Heart right ventricle (tissue), 16 donors: Measurements from ENCODE around the gene LCAT. TPM values are rescaled to one million over a fixed set of nuclear protein-coding genes. Genes with fewer than 3 reads are reported as not detected.

Source experiments
- ATAC-seq, 8 donors: fragments of 200-7000 bp; cut with Tn5 transposase; one replicate each; pipeline ENCODE4 v1.9.1; 2020; ENCODE audit warnings: mild to moderate bottlenecking in 8 of 8, moderate library complexity in 8 of 8, moderate number of reproducible peaks in 1 of 8
- DNase-seq, 2 donors: peaks; one replicate each; pipeline ENCODE4 v3.0.0-alpha.2; 2020
- H3K27ac ChIP-seq, 10 donors: fragments of 200-600 bp; sonication (generic) in 2 of 10; one replicate each; pipeline versions ENCODE4 v1.5.0 to v1.8.0; 2020 to 2022; ENCODE audit warnings: mild to moderate bottlenecking in 3 of 10
- H3K27me3 ChIP-seq, 7 donors: fragments of 200-600 bp; one replicate each; pipeline ENCODE4 v1.8.0; 2021 to 2022; ENCODE audit warnings: mild to moderate bottlenecking in 2 of 7
- H3K36me3 ChIP-seq, 9 donors: fragments of 200-600 bp; sonication (generic) in 1 of 9; one replicate each; pipeline versions ENCODE4 v1.5.0 to v1.8.0; 2020 to 2022; ENCODE audit warnings: mild to moderate bottlenecking in 2 of 9
- H3K4me1 ChIP-seq, 9 donors: fragments of 200-600 bp; sonication (generic) in 1 of 9; one replicate each; pipeline versions ENCODE4 v1.5.0 to v1.8.0; 2020 to 2022; ENCODE audit warnings: mild to moderate bottlenecking in 4 of 9
- H3K4me3 ChIP-seq, 10 donors: fragments of 200-600 bp; sonication (generic) in 2 of 10; one replicate each; pipeline versions ENCODE4 v1.5.0 to v1.8.0; 2020 to 2022; ENCODE audit warnings: mild to moderate bottlenecking in 7 of 10, moderate library complexity in 2 of 10
- H3K9me3 ChIP-seq, 11 donors: fragments of 200-600 bp in 10 of 11; sonication (generic) in 2 of 11; one replicate each; pipeline versions ENCODE4 v1.5.0 to v1.8.0; 2013 to 2022; ENCODE audit warnings: mild to moderate bottlenecking in 2 of 11, control low read depth in 1 of 11, moderate library complexity in 1 of 11
- WGBS, 2 donors: extraction: QIAGEN DNeasy Blood & Tissue Kit; methylation state at CpG; one replicate each; pipeline ENCODE4 v1.1.7; 2013; ENCODE audit warnings: inconsistent platforms in 1 of 2; 5-methylcytosine and 5-hydroxymethylcytosine counted together
- intact Hi-C, 10 donors: fragments of 100-400 bp; cut with DNase I; formaldehyde crosslinking; loops; one replicate each; pipeline versions ENCODE4 v1.11.1 to v1.14.2; 2022
- polyA plus RNA-seq, 2 donors: library from polyadenylated mRNA; stranded (reverse); fragments of 200-250 nt; gene quantifications; one replicate each; pipeline ENCODE4 v1.2.3, GENCODE V29; 2013
- total RNA-seq, 10 donors: library from RNA; stranded (reverse); fragmentation: NEBNext Ultra II Directional in 3 of 10; extraction: Animal tissue kit (Norgen Biotek cat#: 25700) in 3 of 10; gene quantifications; one replicate each; pipeline versions ENCODE4 v1.2.1 to v1.2.4, GENCODE V29; 2021 to 2023
- TF ChIP-seq, protein P1 (sequence below), 9 donors: fragments of 200-600 bp; sonication (generic) in 2 of 9; IDR thresholded peaks; one replicate each; pipeline versions ENCODE4 v1.5.0 to v1.8.0; 2021 to 2022; ENCODE audit warnings: antibody characterized with exemption in 9 of 9, mild to moderate bottlenecking in 5 of 9, moderate library complexity in 1 of 9
- donor health status: Arrhythmogenic right ventricular cardiomyopathy.
- donor health status: ischemic (EF 13 %, LVEDD 7.1; RV severe dilation, severe dysfunction).
- donor health status: healthy with polysubstance abuse.
- donor health status: DM: no; HTN: yes; CAD: no.
- donor health status: DM: no; HTN: no; CAD: no.
- donor health status: ischemic (EF 25% LVEDD 6.9; RV normal size, moderate dysfunction).
- donor health status: ischemic (EF 25% LVEDD 5.7; RV mildly dilated, moderate dysfunction).
- donor health status: healthy.
- donor health status: DM: yes; HTN: yes; CAD: no.
- donor health status: Ischemic cardiomyopathy.
- donor health status: ischemic (EF 35%, LVEDD 5.7; RV mildly dilated, moderate dysfunction).
- donor health status: nonischemic (EF 11% LVEDD 7.7; RV severe dilation, severe dysfunction).
- donor health status: DM: yes; HTN: yes; CAD: no.
- donor health status: PGD.
- donor health status: ischemic (EF 29% LVEDD 5.4; RV normal size, mild dysfunction).
- donor health status: nonischemic (EF 23%, LVEDD 6.1; RV moderate dilation, normal function).

The LCAT gene
- total and polyA plus RNA-seq, 12 donors, result 14.4 to 96.5 (median 20.6) TPM

DNA sequence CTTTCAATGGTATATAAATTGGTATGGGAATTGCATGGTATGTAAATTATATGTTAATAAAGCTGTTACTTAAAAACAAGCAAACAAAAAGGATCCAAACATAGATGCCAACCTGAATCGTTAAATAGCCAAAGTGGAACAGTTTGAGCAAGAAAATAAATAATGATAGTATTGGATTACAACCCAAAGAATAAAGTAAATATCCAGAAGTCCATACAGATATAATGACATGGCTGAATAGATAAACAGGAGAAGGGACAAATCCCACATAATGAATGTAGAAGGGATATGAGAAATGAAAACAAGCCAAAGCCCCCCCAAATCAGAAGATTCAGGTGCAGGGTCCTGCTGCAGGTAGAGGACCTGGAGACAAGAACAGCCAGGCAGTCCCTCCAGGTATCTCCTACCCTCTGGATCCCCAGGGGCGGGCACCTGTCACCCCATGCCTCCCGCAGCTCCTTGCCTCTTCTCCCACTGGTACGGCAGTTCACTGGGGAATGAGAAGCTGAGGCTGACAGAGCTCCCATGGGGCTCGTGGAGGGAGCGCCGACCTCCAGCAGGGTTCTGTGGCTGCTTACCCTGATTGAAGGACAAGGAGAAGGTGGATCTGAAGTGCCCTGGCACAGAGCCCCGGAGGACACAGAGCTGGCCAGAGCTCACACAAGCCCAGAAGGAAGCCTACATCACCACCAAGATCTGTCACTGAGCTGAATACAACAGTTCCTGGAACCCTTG, 9.9 kb upstream of the LCAT start:
- Histone ChIP-seq H3K36me3 (peaks cover 5 to 100% (median 95%) of the 10 kb centered on the region in 9 donors), H3K27ac (peak overlapping the region in 2 of 10 donors; percentile 48 to 53), H3K4me1 (peaks cover 12 to 42% (median 22%) of the 10 kb centered on the region in 9 donors), H3K4me3 (no peak overlapping the region), H3K9me3 (no peaks in the 10 kb centered on the region), H3K27me3 (no peaks in the 10 kb centered on the region)
- ATAC-seq, result peak in 1 of 8 donors; percentile 25
- 67 to 72% methylated on average over 8 of the region's 8 CpGs for WGBS, 2 donors
- TF ChIP-seq, protein P1, sequence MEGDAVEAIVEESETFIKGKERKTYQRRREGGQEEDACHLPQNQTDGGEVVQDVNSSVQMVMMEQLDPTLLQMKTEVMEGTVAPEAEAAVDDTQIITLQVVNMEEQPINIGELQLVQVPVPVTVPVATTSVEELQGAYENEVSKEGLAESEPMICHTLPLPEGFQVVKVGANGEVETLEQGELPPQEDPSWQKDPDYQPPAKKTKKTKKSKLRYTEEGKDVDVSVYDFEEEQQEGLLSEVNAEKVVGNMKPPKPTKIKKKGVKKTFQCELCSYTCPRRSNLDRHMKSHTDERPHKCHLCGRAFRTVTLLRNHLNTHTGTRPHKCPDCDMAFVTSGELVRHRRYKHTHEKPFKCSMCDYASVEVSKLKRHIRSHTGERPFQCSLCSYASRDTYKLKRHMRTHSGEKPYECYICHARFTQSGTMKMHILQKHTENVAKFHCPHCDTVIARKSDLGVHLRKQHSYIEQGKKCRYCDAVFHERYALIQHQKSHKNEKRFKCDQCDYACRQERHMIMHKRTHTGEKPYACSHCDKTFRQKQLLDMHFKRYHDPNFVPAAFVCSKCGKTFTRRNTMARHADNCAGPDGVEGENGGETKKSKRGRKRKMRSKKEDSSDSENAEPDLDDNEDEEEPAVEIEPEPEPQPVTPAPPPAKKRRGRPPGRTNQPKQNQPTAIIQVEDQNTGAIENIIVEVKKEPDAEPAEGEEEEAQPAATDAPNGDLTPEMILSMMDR (IDR thresholded peaks at IDR 0.05), result no peak
- no peak for DNase-seq
- intact Hi-C loops, result no loop called here

DNA sequence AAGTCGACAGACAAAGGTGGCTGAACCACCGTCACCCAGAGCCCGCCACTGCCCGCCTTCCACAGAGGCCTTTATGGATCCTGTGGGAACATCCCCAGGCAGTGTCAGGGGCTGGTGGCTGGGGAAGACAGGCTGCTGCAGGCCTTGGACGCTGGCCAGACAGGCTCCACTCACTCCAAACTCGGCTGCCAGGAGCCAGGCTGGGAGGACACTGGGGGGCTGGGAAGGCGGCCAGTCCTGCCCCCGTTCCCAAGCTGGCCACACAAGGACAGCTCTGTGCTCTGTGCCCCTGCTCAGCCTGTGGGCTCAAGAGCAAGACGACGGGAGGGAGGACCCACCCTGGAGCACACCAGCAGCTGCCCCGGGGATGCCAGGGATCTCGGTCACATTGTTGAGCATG, 7.6 kb upstream of the LCAT start:
- DNase-seq (peak; percentile 77 to 83), ATAC-seq (peak; percentile 60 to 89 (median 70))
- WGBS, 2 donors, result 33 to 43% methylated on average over 12 of the region's 12 CpGs
- TF ChIP-seq, protein P1 (IDR thresholded peaks at IDR 0.05), result no peak
- H3K27ac ChIP-seq, result peak overlapping the region in 8 of 10 donors; percentile 48 to 81 (median 60)
- no peak overlapping the region for H3K4me3 ChIP-seq
- intact Hi-C loops, result no loop called here
- no peaks in the 10 kb centered on the region for H3K9me3 ChIP-seq
- peaks cover 5 to 100% (median 99%) of the 10 kb centered on the region in 9 donors for H3K36me3 ChIP-seq
- peaks cover 11 to 46% (median 20%) of the 10 kb centered on the region in 9 donors for H3K4me1 ChIP-seq
- H3K27me3 ChIP-seq, result no peaks in the 10 kb centered on the region

DNA sequence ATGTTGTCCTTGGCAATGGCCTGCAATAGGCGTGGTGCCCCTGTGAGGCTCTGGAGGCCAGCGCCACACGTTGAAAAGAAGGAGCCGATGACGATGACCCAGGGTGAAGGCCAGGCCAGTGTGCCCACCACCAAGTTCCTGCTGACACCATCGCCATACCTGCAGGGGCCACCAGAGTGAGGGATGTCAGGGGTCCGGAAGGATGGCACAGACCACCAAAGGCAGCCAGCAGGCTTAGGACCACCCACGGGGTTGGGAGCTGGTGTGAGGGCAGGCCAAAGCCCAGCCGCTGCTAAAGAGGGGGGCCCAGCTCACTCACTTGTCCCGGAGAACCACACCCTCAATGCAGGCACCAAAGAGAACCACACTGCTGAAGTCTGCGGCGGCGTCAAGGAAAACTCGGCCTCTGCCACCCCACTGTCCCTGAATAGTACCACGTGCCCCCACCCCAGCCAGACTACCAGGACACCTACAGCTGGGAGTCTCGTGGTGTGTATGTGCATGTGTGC, 6.5 kb upstream of the LCAT start:
- Histone ChIP-seq H3K4me3 (no peak overlapping the region), H3K36me3 (peaks cover 5 to 100% (median 99%) of the 10 kb centered on the region in 9 donors), H3K9me3 (no peaks in the 10 kb centered on the region), H3K27ac (peak overlapping the region in 2 of 10 donors; percentile 52 to 76), H3K4me1 (peaks cover 11 to 56% (median 26%) of the 10 kb centered on the region in 9 donors), H3K27me3 (no peaks in the 10 kb centered on the region)
- no peak for DNase-seq
- WGBS, 2 donors, result 87 to 90% methylated on average over 16 of the region's 16 CpGs
- TF ChIP-seq, protein P1 (IDR thresholded peaks at IDR 0.05), result no peak
- intact Hi-C loops, result no loop called here
- ATAC-seq, result peak in 1 of 8 donors; percentile 2

DNA sequence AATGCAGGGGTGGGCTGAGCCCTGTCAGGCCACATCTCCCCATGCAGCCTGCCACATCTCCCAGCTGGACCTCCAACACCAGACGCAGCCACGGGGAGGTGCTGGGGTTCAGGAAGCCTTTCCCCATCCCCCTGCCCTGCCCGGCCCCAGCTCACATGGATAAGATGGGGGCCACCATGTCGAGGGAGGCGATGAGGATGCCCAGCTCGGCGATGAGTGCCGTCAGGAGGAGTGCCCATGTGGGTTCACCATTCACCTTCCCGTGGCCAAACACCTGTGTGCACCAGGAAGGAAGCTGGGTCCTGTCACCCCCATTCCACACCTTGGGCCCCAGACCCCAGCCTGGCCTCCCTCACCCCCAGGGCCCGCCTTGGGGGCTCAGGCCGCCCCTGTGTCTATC, 5.7 kb upstream of the LCAT start:
- intact Hi-C loops, result loop anchor here in 1 of 10 donors (10.0 kb wide), 1 partner anchor 405 kb away; no protein-coding TSS in a partner anchor
- 90% methylated on average over 11 of the region's 11 CpGs for WGBS, 2 donors
- DNase-seq (no peak), ATAC-seq (no peak)
- Histone ChIP-seq H3K9me3 (no peaks in the 10 kb centered on the region), H3K4me1 (peaks cover 14 to 58% (median 34%) of the 10 kb centered on the region in 9 donors), H3K36me3 (peaks cover 5 to 100% (median 99%) of the 10 kb centered on the region in 9 donors), H3K4me3 (no peak overlapping the region), H3K27ac (no peak overlapping the region), H3K27me3 (no peaks in the 10 kb centered on the region)
- TF ChIP-seq, protein P1 (IDR thresholded peaks at IDR 0.05), result no peak
